ENCODE data around the gene IMMP2L. TPM values are rescaled to one million over a fixed set of nuclear protein-coding genes. Genes with fewer than 3 reads are reported as not detected.

Gene IMMP2L
- total RNA-seq, 4 donors from 2014 or later: 23.8 to 30.0 (median 27.7) TPM

- no peak overlapping the region for H3K4me3 ChIP-seq (replicated peaks in 1 of 3)
- intact Hi-C loops (cut with DNase I): no loop called here
- DNase-seq: no peak
- no peak overlapping the region for H3K27ac ChIP-seq
- H3K36me3 ChIP-seq: no peaks in the 10 kb centered on the region
- H3K27me3 ChIP-seq: no peaks in the 10 kb centered on the region
- TF ChIP-seq CTCF (IDR thresholded peaks at IDR 0.05): no peak
- no peak for TF ChIP-seq POLR2A (IDR thresholded peaks at IDR 0.05)
- no peaks in the 10 kb centered on the region for H3K4me1 ChIP-seq
- WGBS, 2 donors: 96 to 98% methylated on average over 6 of the region's 6 CpGs
- no peaks in the 10 kb centered on the region for H3K9me3 ChIP-seq
Observed at GRCh38 chr7:111147708-111148533, 414.4 kb downstream of the IMMP2L start.

- intact Hi-C loops (cut with DNase I): no loop called here
- no peak for DNase-seq
- Histone ChIP-seq H3K27ac (no peak overlapping the region), H3K9me3 (no peaks in the 10 kb centered on the region), H3K4me3 (replicated peaks in 1 of 3) (no peak overlapping the region), H3K4me1 (no peaks in the 10 kb centered on the region), H3K27me3 (no peaks in the 10 kb centered on the region), H3K36me3 (no peaks in the 10 kb centered on the region)
- TF ChIP-seq CTCF (IDR thresholded peaks at IDR 0.05) (no peak), POLR2A (IDR thresholded peaks at IDR 0.05) (no peak)
Observed at GRCh38 chr7:111146136-111146535, 416.2 kb downstream of the IMMP2L start.

DNA sequence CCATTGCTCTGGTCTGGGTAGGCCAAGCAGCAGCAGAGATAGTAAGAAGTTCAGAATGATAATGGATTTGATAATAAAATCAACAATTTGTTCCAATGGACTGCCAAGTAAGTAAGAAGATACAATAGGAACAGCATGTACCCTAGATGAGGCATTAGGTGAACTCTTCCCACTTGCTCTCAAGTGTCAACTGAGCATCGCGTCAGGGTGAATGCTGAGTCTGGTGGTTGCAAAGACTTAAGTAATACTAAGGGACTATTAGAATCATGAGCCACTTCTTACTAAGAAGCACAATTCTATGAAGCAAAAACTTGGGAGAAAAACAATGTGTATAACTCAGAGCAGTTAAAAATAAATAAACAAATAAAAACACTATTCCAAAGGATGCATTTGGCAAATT lies 416.8 kb downstream of the IMMP2L start:
- intact Hi-C loops (cut with DNase I): no loop called here
- no peak for TF ChIP-seq CTCF (IDR thresholded peaks at IDR 0.05)
- no peak for TF ChIP-seq POLR2A (IDR thresholded peaks at IDR 0.05)
- H3K4me1 ChIP-seq: no peaks in the 10 kb centered on the region
- no peak for DNase-seq
- no peak overlapping the region for H3K4me3 ChIP-seq (replicated peaks in 1 of 3)
- no peaks in the 10 kb centered on the region for H3K9me3 ChIP-seq
- no peaks in the 10 kb centered on the region for H3K27me3 ChIP-seq
- 89 to 94% methylated on average over 2 of the region's 2 CpGs for WGBS, 2 donors
- H3K36me3 ChIP-seq: no peaks in the 10 kb centered on the region
- no peak overlapping the region for H3K27ac ChIP-seq

DNA sequence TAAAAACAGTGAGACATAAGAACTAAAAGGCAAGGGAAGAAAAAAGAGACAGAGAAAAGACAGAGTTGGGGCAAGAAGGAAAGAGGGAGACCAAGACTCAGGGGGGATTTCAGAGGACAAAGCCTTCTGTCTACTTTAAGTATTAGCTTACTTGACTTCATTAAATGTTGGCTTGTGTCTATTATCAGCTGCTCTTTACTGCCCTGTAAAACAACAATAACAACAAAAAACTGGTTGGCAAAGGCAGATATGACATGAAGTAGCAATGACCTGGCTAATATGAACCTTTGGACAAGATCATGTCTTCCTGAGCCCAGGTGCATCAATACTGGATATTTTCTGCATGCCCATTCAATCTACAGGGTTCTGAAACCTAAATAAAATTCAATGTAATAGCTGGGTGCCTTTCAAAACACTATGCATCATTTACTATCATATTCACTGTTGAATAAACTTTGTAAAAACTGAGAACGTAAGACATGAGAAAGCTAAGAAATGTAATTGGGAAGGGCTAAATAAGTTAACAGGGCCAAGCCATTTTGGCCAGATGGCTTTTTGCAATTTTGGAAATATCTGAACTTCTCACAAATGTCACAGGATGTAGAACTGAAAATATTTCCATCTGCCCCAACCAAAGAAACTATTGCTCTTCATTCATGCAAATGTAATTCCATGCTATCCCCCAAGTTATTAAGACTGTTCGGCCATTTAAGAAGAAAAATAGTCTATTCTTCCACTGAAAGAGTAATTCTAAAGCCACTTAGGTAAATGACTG lies 422.0 kb downstream of the IMMP2L start:
- no peak overlapping the region for H3K4me3 ChIP-seq (replicated peaks in 1 of 3)
- TF ChIP-seq POLR2A (IDR thresholded peaks at IDR 0.05) (no peak), CTCF (IDR thresholded peaks at IDR 0.05) (no peak)
- H3K27me3 ChIP-seq: no peaks in the 10 kb centered on the region
- DNase-seq: no peak
- no peaks in the 10 kb centered on the region for H3K9me3 ChIP-seq
- 86 to 90% methylated on average over 2 of the region's 2 CpGs for WGBS, 2 donors
- H3K27ac ChIP-seq: no peak overlapping the region
- H3K36me3 ChIP-seq: no peaks in the 10 kb centered on the region
- H3K4me1 ChIP-seq: peaks cover 6 to 9% of the 10 kb centered on the region in 2 donors
- intact Hi-C loops (cut with DNase I): no loop called here

GRCh38 chr7:111138586-111138985 lies 423.7 kb downstream of the IMMP2L start:
- H3K4me3 ChIP-seq (replicated peaks in 1 of 3): no peak overlapping the region
- no peak for DNase-seq
- H3K4me1 ChIP-seq: peaks cover 6 to 9% of the 10 kb centered on the region in 2 donors
- no peak overlapping the region for H3K27ac ChIP-seq
- intact Hi-C loops (cut with DNase I): no loop called here
- no peaks in the 10 kb centered on the region for H3K27me3 ChIP-seq
- TF ChIP-seq POLR2A (IDR thresholded peaks at IDR 0.05) (no peak), CTCF (IDR thresholded peaks at IDR 0.05) (no peak)
- no peaks in the 10 kb centered on the region for H3K9me3 ChIP-seq
- no peaks in the 10 kb centered on the region for H3K36me3 ChIP-seq

Measured in thyroid gland (tissue), 4 donors.